GM21619 (cell line): ENCODE results near the gene EPN2.

Source experiments
- ATAC-seq: cut with Tn5 transposase; IDR thresholded peaks from one replicate; pipeline ENCODE4 v1.9.1; 2021; ENCODE audit not compliant: unreplicated experiment

The EPN2 gene

GRCh38 chr17:19362277-19363113 lies 125.3 kb downstream of the EPN2 start, which contains the start of gene B9D1:
Gene B9D1 (minus strand): TSS chr17:19362723. CDS start chr17:19362569, 154 bp downstream.
- peak; percentile 84 for ATAC-seq

GRCh38 chr17:19363114-19363438 lies 125.9 kb downstream of the EPN2 start:
- no peak for ATAC-seq

- ATAC-seq, result no peak
These were observed 126.4 kb downstream of the EPN2 start for GRCh38 chr17:19363460-19364035.

- no peak for ATAC-seq
These were observed 127.7 kb downstream of the EPN2 start for GRCh38 chr17:19364699-19365498.

GRCh38 chr17:19365499-19365817 lies 128.3 kb downstream of the EPN2 start:
- no peak for ATAC-seq

GRCh38 chr17:19365833-19366636 lies 128.9 kb downstream of the EPN2 start:
- no peak for ATAC-seq

GRCh38 chr17:19366637-19366972 lies 129.4 kb downstream of the EPN2 start:
- no peak for ATAC-seq

GRCh38 chr17:19368229-19368628 lies 131.1 kb downstream of the EPN2 start:
- ATAC-seq, result no peak

GRCh38 chr17:19369107-19369778 lies 132.1 kb downstream of the EPN2 start:
- ATAC-seq, result no peak

GRCh38 chr17:19369846-19370492 lies 132.8 kb downstream of the EPN2 start:
- no peak for ATAC-seq

- peak; percentile 73 for ATAC-seq
These were observed 133.4 kb downstream of the EPN2 start for GRCh38 chr17:19370493-19370960.

- no peak for ATAC-seq
These were observed 134.3 kb downstream of the EPN2 start for GRCh38 chr17:19371259-19372010.

- ATAC-seq, result no peak
These were observed 134.8 kb downstream of the EPN2 start for GRCh38 chr17:19372011-19372370.

- no peak for ATAC-seq
These were observed 135.3 kb downstream of the EPN2 start for GRCh38 chr17:19372439-19372838.

- ATAC-seq, result no peak
These were observed 135.8 kb downstream of the EPN2 start for GRCh38 chr17:19372866-19373504.

GRCh38 chr17:19374136-19374535 lies 137.0 kb downstream of the EPN2 start:
- no peak for ATAC-seq

- ATAC-seq, result no peak
These were observed 138.6 kb downstream of the EPN2 start for GRCh38 chr17:19375732-19376131.

GRCh38 chr17:19376811-19377210 lies 139.6 kb downstream of the EPN2 start:
- no peak for ATAC-seq
